Measurements from ENCODE around the gene TSPAN32. TPM values are rescaled to one million over a fixed set of nuclear protein-coding genes. Genes with fewer than 3 reads are reported as not detected.
"Not testable (repeated sequence)": the region's sequence is repeated elsewhere in the genome, so short reads cannot be mapped to it uniquely, and the experiment has no call there.

Gene TSPAN32
- total RNA-seq, 1 experiment from 2014 or later, result not detected

DNA sequence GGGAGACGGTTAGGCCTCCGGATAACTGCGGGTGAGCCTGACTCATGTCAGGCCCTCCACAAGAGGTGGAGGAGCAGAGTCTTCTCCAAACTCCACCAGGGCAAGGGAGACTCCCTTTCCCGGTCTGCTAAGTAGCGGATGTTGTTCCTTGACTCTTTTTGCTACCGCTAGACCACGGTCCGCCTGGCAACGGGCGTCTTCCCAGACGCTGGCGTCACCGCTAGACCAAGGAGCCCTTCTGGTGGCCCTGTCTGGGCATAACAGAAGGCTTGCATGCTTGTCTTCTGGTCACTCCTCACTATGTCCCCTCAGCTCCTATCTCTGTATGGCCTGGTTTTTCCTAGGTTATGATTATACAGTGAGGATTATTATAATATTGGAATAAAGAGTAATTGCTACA, 15.5 kb upstream of the TSPAN32 start:
- H3K9me3 ChIP-seq (ENCODE audit: control insufficient read depth in 1 of 2, insufficient read depth in 1 of 2, low read depth in 1 of 2, low read length in 2 of 2); ATAC-seq; H3K4me1 ChIP-seq (ENCODE audit: control insufficient read depth in 1 of 2, insufficient read depth in 2 of 2, low read length in 2 of 2); BruUV-seq (replicated peaks); H3K9me2 ChIP-seq (ENCODE audit: insufficient read depth); RAD21 ChIA-PET (ENCODE audit: low non-redundant PET in 1 of 2, low total read pairs in 2 of 2, uncharacterized antibody in 2 of 2, unreplicated experiment in 2 of 2); H3K9ac ChIP-seq (ENCODE audit: low read length); H3K27ac ChIP-seq (ENCODE audit: low read depth, low read length); H3K36me3 ChIP-seq (ENCODE audit: control insufficient read depth in 1 of 2, insufficient read depth in 2 of 2, low read length in 2 of 2); H3K4me3 ChIP-seq (replicated peaks in 1 of 2; ENCODE audit: low read depth in 1 of 2, low read length in 2 of 2); CTCF ChIA-PET; DNase-seq (ENCODE audit: low read depth, low spot score); H4K20me1 ChIP-seq (ENCODE audit: insufficient read depth); H3K4me2 ChIP-seq (ENCODE audit: low read length); H3K79me2 ChIP-seq (ENCODE audit: insufficient read depth, low read length); intact Hi-C loops (cut with micrococcal nuclease); POLR2A ChIA-PET; H2AFZ ChIP-seq (ENCODE audit: low read depth, low read length, poor library complexity, severe bottlenecking): not testable (repeated sequence)
- peaks cover 12% of the 10 kb centered on the region; the same call in 1 of the 2 replicates for H3K27me3 ChIP-seq (ENCODE audit: insufficient read depth, low read length)

DNA sequence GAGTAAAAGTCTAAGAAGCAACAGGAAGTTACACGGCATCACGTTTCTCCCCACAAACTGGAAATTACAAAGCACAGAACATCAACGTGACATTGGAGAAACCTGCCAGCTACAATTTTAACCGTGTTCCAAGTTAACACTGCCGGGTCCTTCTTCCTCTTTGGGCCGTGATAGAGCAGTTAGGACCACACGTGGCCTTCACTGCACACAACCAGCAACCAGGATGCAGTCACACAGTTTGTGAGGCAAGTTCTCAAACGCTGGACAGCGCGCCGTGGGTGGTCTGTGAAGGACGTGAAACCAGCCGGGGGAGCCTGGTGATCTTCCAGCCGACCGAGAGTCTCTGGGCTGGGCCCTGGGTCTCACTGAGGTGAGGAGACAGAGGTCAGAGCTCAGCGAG, 14.7 kb upstream of the TSPAN32 start:
- ChIA-PET POLR2A (no interaction called here), CTCF (no interaction called here)
- intact Hi-C loops (cut with micrococcal nuclease), result no loop called here

More for the DNA sequence above, 14.7 kb upstream of the TSPAN32 start:
- H3K36me3 ChIP-seq (ENCODE audit: control insufficient read depth in 1 of 2, insufficient read depth in 2 of 2, low read length in 2 of 2), result no peaks in the 10 kb centered on the region
- H3K27ac ChIP-seq (ENCODE audit: low read depth, low read length), result no peak overlapping the region
- ATAC-seq (no peak), DNase-seq (ENCODE audit: low read depth, low spot score) (no peak)
- RAD21 ChIA-PET (ENCODE audit: low non-redundant PET in 1 of 2, low total read pairs in 2 of 2, uncharacterized antibody in 2 of 2, unreplicated experiment in 2 of 2), result no interaction called here
- no peaks in the 10 kb centered on the region for H4K20me1 ChIP-seq (ENCODE audit: insufficient read depth)
- H3K4me1 ChIP-seq (ENCODE audit: control insufficient read depth in 1 of 2, insufficient read depth in 2 of 2, low read length in 2 of 2), result no peaks in the 10 kb centered on the region
- TF ChIP-seq, protein P1, sequence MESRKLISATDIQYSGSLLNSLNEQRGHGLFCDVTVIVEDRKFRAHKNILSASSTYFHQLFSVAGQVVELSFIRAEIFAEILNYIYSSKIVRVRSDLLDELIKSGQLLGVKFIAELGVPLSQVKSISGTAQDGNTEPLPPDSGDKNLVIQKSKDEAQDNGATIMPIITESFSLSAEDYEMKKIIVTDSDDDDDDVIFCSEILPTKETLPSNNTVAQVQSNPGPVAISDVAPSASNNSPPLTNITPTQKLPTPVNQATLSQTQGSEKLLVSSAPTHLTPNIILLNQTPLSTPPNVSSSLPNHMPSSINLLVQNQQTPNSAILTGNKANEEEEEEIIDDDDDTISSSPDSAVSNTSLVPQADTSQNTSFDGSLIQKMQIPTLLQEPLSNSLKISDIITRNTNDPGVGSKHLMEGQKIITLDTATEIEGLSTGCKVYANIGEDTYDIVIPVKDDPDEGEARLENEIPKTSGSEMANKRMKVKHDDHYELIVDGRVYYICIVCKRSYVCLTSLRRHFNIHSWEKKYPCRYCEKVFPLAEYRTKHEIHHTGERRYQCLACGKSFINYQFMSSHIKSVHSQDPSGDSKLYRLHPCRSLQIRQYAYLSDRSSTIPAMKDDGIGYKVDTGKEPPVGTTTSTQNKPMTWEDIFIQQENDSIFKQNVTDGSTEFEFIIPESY (IDR thresholded peaks at IDR 0.05; ENCODE audit: extremely low read depth, insufficient replicate concordance, low read length), result no peak
- TF ChIP-seq POLR2AphosphoS5 (IDR thresholded peaks at IDR 0.05; ENCODE audit: low read depth, low read length) (no peak), ELF1 (IDR thresholded peaks at IDR 0.05; ENCODE audit: borderline replicate concordance, low read depth) (no peak), CBX3 (IDR thresholded peaks at IDR 0.05; ENCODE audit: low read depth) (no peak), ZFX (IDR thresholded peaks at IDR 0.05) (no peak), CEBPB (IDR thresholded peaks at IDR 0.05; ENCODE audit: low read depth) (no peak), RAD21 (IDR thresholded peaks at IDR 0.05; ENCODE audit: low read depth) (no peak), EZH2 (IDR thresholded peaks at IDR 0.05) (no peak), SP1 (IDR thresholded peaks at IDR 0.05; ENCODE audit: low read depth) (no peak), FOSL1 (IDR thresholded peaks at IDR 0.05; ENCODE audit: low read depth) (no peak), POLR2A (IDR thresholded peaks at IDR 0.05; ENCODE audit: borderline replicate concordance, extremely low read depth, insufficient read depth, insufficient read length) (no peak), JUND (IDR thresholded peaks at IDR 0.05) (no peak), YY1 (IDR thresholded peaks at IDR 0.05; ENCODE audit: extremely low read depth, insufficient replicate concordance, low read depth, low read length) (no peak)
- TF ChIP-seq, protein P2, sequence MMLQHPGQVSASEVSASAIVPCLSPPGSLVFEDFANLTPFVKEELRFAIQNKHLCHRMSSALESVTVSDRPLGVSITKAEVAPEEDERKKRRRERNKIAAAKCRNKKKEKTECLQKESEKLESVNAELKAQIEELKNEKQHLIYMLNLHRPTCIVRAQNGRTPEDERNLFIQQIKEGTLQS (IDR thresholded peaks at IDR 0.05), result no peak
- TF ChIP-seq, protein P3, sequence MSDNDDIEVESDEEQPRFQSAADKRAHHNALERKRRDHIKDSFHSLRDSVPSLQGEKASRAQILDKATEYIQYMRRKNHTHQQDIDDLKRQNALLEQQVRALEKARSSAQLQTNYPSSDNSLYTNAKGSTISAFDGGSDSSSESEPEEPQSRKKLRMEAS (IDR thresholded peaks at IDR 0.05), result no peak
- no TSS peak for BruUV-seq (replicated peaks)
- no peaks in the 10 kb centered on the region for H3K9me3 ChIP-seq (ENCODE audit: control insufficient read depth in 1 of 2, insufficient read depth in 1 of 2, low read depth in 1 of 2, low read length in 2 of 2)
- H3K9me2 ChIP-seq (ENCODE audit: insufficient read depth), result no peaks in the 10 kb centered on the region
- H3K9ac ChIP-seq (ENCODE audit: low read length), result no peak overlapping the region
- H2AFZ ChIP-seq (ENCODE audit: low read depth, low read length, poor library complexity, severe bottlenecking), result no peak overlapping the region
- peaks cover 12% of the 10 kb centered on the region; the same call in 1 of the 2 replicates for H3K27me3 ChIP-seq (ENCODE audit: insufficient read depth, low read length)
- H3K4me2 ChIP-seq (ENCODE audit: low read length), result no peak overlapping the region
- H3K79me2 ChIP-seq (ENCODE audit: insufficient read depth, low read length), result no peaks in the 10 kb centered on the region
- H3K4me3 ChIP-seq (replicated peaks in 1 of 2; ENCODE audit: low read depth in 1 of 2, low read length in 2 of 2), result no peak overlapping the region

All from HCT116 (cell line).